A549 (cell line): ENCODE measurements around the gene CR1L. TPM values are rescaled to one million over a fixed set of nuclear protein-coding genes. Genes with fewer than 3 reads are reported as not detected.
A peak's percentile ranks its signal among the peaks of the same experiment; 100 is the strongest.
"Not testable (repeated sequence)": the region's sequence is repeated elsewhere in the genome, so short reads cannot be mapped to it uniquely, and the experiment has no call there.

Experiments used
- ATAC-seq, 2 experiments: fragments of 200-7000 bp in 1 of 2; fragments of >200 bp in 1 of 2; cut with Nextera tagmentation in 1 of 2; cut with Tn5 transposase in 1 of 2; 3 replicates each; pipeline versions ENCODE4 v1.8.0 to v1.9.1; 2018 to 2020; ENCODE audit warnings: mild to moderate bottlenecking in 1 of 2, moderate library complexity in 1 of 2
- CTCF ChIA-PET: fragments of 300-600 bp; sonication (Branson Sonifier 250); formaldehyde crosslinking; extraction: SDS; loops from one replicate; lab custom pipeline; 2021; ENCODE audit warnings: antibody characterized with exemption, inconsistent platforms; lab: Yijun Ruan, JAX
- POLR2A ChIA-PET: fragments of 350-600 bp; formaldehyde crosslinking; extraction: SDS; loops from one replicate; lab custom pipeline; 2021; ENCODE audit warnings: antibody characterized with exemption, inconsistent platforms; lab: Yijun Ruan, JAX
- DNase-seq, 2 experiments: peaks; one replicate each; pipeline versions ENCODE4 v3.0.0 to v3.0.0-alpha.2; 2011 to 2016; ENCODE audit warnings: low read depth in 1 of 2, low spot score in 1 of 2
- FAIRE-seq: peaks from 2 replicates; lab custom pipeline; 2011; peaks lifted over from hg19 to GRCh38; lab: Jason Lieb, UNC
- H3K27ac ChIP-seq, 2 experiments: fragments of >200 bp; sonication (Bioruptor Twin); formaldehyde crosslinking; 3 replicates each; pipeline ENCODE4 v1.5.1; 2016 to 2017
- H3K4me1 ChIP-seq: fragments of >200 bp; sonication (Bioruptor Twin); formaldehyde crosslinking; 3 replicates; pipeline ENCODE4 v1.6.1; 2016
- H3K4me2 ChIP-seq: fragments of >200 bp; sonication (Bioruptor Twin); formaldehyde crosslinking; 3 replicates; pipeline ENCODE4 v1.6.1; 2016
- H3K4me3 ChIP-seq: fragments of >200 bp; sonication (Bioruptor Twin); formaldehyde crosslinking; 3 replicates; pipeline ENCODE4 v1.5.1; 2016
- H3K9me3 ChIP-seq: fragments of >200 bp; sonication (Bioruptor Twin); formaldehyde crosslinking; 3 replicates; pipeline ENCODE4 v1.6.1; 2016
- CBX8 ChIP-seq: fragments of 200-600 bp; sonication (generic); IDR thresholded peaks from 2 replicates; pipeline ENCODE4 v1.6.1; 2016
- CEBPB ChIP-seq, 2 experiments: fragments of >200 bp in 1 of 2; sonication (Bioruptor Twin) in 1 of 2; formaldehyde crosslinking in 1 of 2; IDR thresholded peaks; 2 replicates each; pipeline ENCODE4 v1.6.1; 2012 to 2016
- ELK1 ChIP-seq: fragments of 150-350 bp; IDR thresholded peaks from 2 replicates; pipeline ENCODE4 v1.6.1; 2014; ENCODE audit warnings: low read depth, mild to moderate bottlenecking, low read length
- MAFK ChIP-seq: fragments of 450-650 bp; IDR thresholded peaks from 2 replicates; pipeline ENCODE4 v1.6.1; 2014; ENCODE audit not compliant: partially characterized antibody
- PBX3 ChIP-seq: IDR thresholded peaks from 2 replicates; pipeline ENCODE4 v1.6.1; 2012
- RFX5 ChIP-seq: fragments of 450-650 bp; IDR thresholded peaks from 2 replicates; pipeline ENCODE4 v1.7.1; 2014; ENCODE audit warnings: antibody characterized with exemption, mild to moderate bottlenecking, moderate library complexity
- RNF2 ChIP-seq: fragments of 200-600 bp; sonication (generic); IDR thresholded peaks from 2 replicates; pipeline ENCODE4 v1.6.1; 2016; ENCODE audit warnings: low read depth, mild to moderate bottlenecking, antibody characterized with exemption, moderate library complexity, borderline replicate concordance
- SREBF2 ChIP-seq: fragments of 450-650 bp; IDR thresholded peaks from 2 replicates; pipeline ENCODE4 v1.6.1; 2014; ENCODE audit warnings: mild to moderate bottlenecking, moderate library complexity
- USF2 ChIP-seq: fragments of 450-650 bp; IDR thresholded peaks from 2 replicates; pipeline ENCODE4 v1.6.1; 2014; ENCODE audit warnings: antibody characterized with exemption
- WGBS: methylation state at CpG from one replicate; pipeline ENCODE4 v1.1.6; 2017; ENCODE audit errors: missing lambda C conversion rate; 5-methylcytosine and 5-hydroxymethylcytosine counted together
- polyA plus RNA-seq, 4 experiments: library from polyadenylated mRNA; depleted of rRNA in 3 of 4; stranded (reverse); fragments of >200 nt; fragmentation: RNase III in 1 of 4; extraction: RNeasy Plus Mini Kit Qiagen cat#74134 plus additional on column Dnase treatment in 1 of 4; gene quantifications; 2 replicates in 3 of 4; 3 replicates in 1 of 4; pipeline ENCODE4 v1.2.3, GENCODE V29; 2011 to 2017

Gene CR1L
- polyA plus RNA-seq, 2 of the 4 experiments (the other 2 are of a cell fraction), result not detected

- TF ChIP-seq ELK1, result no peak
- no peak for TF ChIP-seq CEBPB (IDR thresholded peaks at IDR 0.05)
- no peak for TF ChIP-seq SREBF2
- Histone ChIP-seq H3K4me3 (no peak overlapping the region), H3K4me1 (no peaks in the 10 kb centered on the region), H3K27ac (no peak overlapping the region), H3K4me2 (no peak overlapping the region), H3K9me3 (no peaks in the 10 kb centered on the region)
- no peak for ATAC-seq
- no peak for FAIRE-seq
- no peak for DNase-seq
- WGBS, result 80% methylated on average over 4 of the region's 4 CpGs
- ChIA-PET CTCF (interaction anchor here (0.6 to 1.5 kb wide), 2 partner anchors 107 to 121 kb away, joined by 3 to 5 read pairs; no protein-coding TSS in a partner anchor), POLR2A (no interaction called here)
Observed at GRCh38 chr1:207676153-207676552, 31.2 kb downstream of the CR1L start.

- POLR2A ChIA-PET, H3K4me2 ChIP-seq, DNase-seq, H3K4me1 ChIP-seq, H3K27ac ChIP-seq, ATAC-seq, H3K4me3 ChIP-seq, FAIRE-seq, H3K9me3 ChIP-seq: not testable (repeated sequence)
- CTCF ChIA-PET, result interaction anchor here (0.7 kb wide), 1 partner anchor 822 kb away, joined by 3 read pairs; no protein-coding TSS in a partner anchor
- WGBS, result 19% methylated on average over 6 of the region's 6 CpGs
Observed at GRCh38 chr1:207680590-207681388, 35.9 kb downstream of the CR1L start.

- H3K4me3 ChIP-seq, H3K4me2 ChIP-seq, H3K4me1 ChIP-seq, DNase-seq, ATAC-seq, CTCF ChIA-PET, H3K9me3 ChIP-seq, FAIRE-seq, H3K27ac ChIP-seq, POLR2A ChIA-PET: not testable (repeated sequence)
- 44% methylated on average over 6 of the region's 6 CpGs for WGBS
Observed at GRCh38 chr1:207682872-207683434, 38.0 kb downstream of the CR1L start.

GRCh38 chr1:207690551-207690950 is 45.6 kb downstream of the CR1L start:
- H3K4me1 ChIP-seq, DNase-seq, H3K9me3 ChIP-seq, H3K4me2 ChIP-seq, ATAC-seq, CTCF ChIA-PET, POLR2A ChIA-PET, H3K27ac ChIP-seq, H3K4me3 ChIP-seq: not testable (repeated sequence)
- WGBS, result 60% methylated on average over 4 of the region's 4 CpGs
- FAIRE-seq, result peak; percentile 32
- TF ChIP-seq RNF2, result peak; percentile 71; the same call in 1 of the 2 replicates
- TF ChIP-seq CBX8, result 0 out of 2 replicates have a peak, but pooled peaks have one; percentile 49

- FAIRE-seq (no peak), DNase-seq (no peak), ATAC-seq (no peak)
- H3K9me3 ChIP-seq, result no peaks in the 10 kb centered on the region
- H3K4me1 ChIP-seq, result no peaks in the 10 kb centered on the region
- ChIA-PET POLR2A (no interaction called here), CTCF (no interaction called here)
- no peak overlapping the region for H3K27ac ChIP-seq
- no peak for TF ChIP-seq PBX3
- TF ChIP-seq RFX5, result no peak
- TF ChIP-seq USF2, result no peak
- peak; percentile 64 for TF ChIP-seq MAFK
- no peak overlapping the region for H3K4me2 ChIP-seq
- H3K4me3 ChIP-seq, result no peak overlapping the region
Observed at GRCh38 chr1:207691010-207691409, 46.1 kb downstream of the CR1L start.
